ENCODE data around the gene LDHD. TPM values are rescaled to one million over a fixed set of nuclear protein-coding genes. Genes with fewer than 3 reads are reported as not detected.

LDHD gene
- total RNA-seq, 1 donor from 2014 or later = 6.3 TPM

- Histone ChIP-seq H3K4me1 (ENCODE audit: control insufficient read depth in 3 of 3, insufficient read depth in 3 of 3, low read length in 3 of 3) (peaks cover 30 to 46% (median 34%) of the 10 kb centered on the region in 3 donors), H3K4me3 (ENCODE audit: low read length in 3 of 3) (peak overlapping the region in 1 of 3 donors; percentile 23), H3K9ac (ENCODE audit: low read depth in 1 of 3, low read length in 3 of 3) (peak overlapping the region in 1 of 3 donors; percentile 18), H3K27me3 (ENCODE audit: control insufficient read depth in 3 of 3, insufficient read depth in 3 of 3, low read length in 3 of 3) (no peaks in the 10 kb centered on the region), H3K9me3 (ENCODE audit: control insufficient read depth in 3 of 3, low read length in 3 of 3) (no peaks in the 10 kb centered on the region), H3K36me3 (ENCODE audit: control insufficient read depth in 3 of 3, insufficient read depth in 3 of 3, low read length in 3 of 3) (no peaks in the 10 kb centered on the region), H3K27ac (ENCODE audit: low read depth, low read length) (no peak overlapping the region)
Observed at GRCh38 chr16:75073545-75074303, 42.9 kb downstream of the LDHD start.

- Histone ChIP-seq H3K9me3 (ENCODE audit: control insufficient read depth in 3 of 3, low read length in 3 of 3) (no peaks in the 10 kb centered on the region), H3K4me1 (ENCODE audit: control insufficient read depth in 3 of 3, insufficient read depth in 3 of 3, low read length in 3 of 3) (peaks cover 30 to 42% (median 37%) of the 10 kb centered on the region in 3 donors), H3K27ac (ENCODE audit: low read depth, low read length) (no peak overlapping the region), H3K4me3 (ENCODE audit: low read length in 3 of 3) (no peak overlapping the region), H3K27me3 (ENCODE audit: control insufficient read depth in 3 of 3, insufficient read depth in 3 of 3, low read length in 3 of 3) (no peaks in the 10 kb centered on the region), H3K36me3 (ENCODE audit: control insufficient read depth in 3 of 3, insufficient read depth in 3 of 3, low read length in 3 of 3) (no peaks in the 10 kb centered on the region), H3K9ac (ENCODE audit: low read depth in 1 of 3, low read length in 3 of 3) (no peak overlapping the region)
Observed at GRCh38 chr16:75072239-75072947, 44.2 kb downstream of the LDHD start.

GRCh38 chr16:75071621-75072020, 45.0 kb downstream of the LDHD start:
- Histone ChIP-seq H3K27me3 (ENCODE audit: control insufficient read depth in 3 of 3, insufficient read depth in 3 of 3, low read length in 3 of 3) (no peaks in the 10 kb centered on the region), H3K4me1 (ENCODE audit: control insufficient read depth in 3 of 3, insufficient read depth in 3 of 3, low read length in 3 of 3) (peaks cover 30 to 47% (median 38%) of the 10 kb centered on the region in 3 donors)

GRCh38 chr16:75070012-75070841, 46.4 kb downstream of the LDHD start:
- Histone ChIP-seq H3K9me3 (ENCODE audit: control insufficient read depth in 3 of 3, low read length in 3 of 3) (no peaks in the 10 kb centered on the region), H3K36me3 (ENCODE audit: control insufficient read depth in 3 of 3, insufficient read depth in 3 of 3, low read length in 3 of 3) (no peaks in the 10 kb centered on the region), H3K27ac (ENCODE audit: low read depth, low read length) (no peak overlapping the region), H3K4me3 (ENCODE audit: low read length in 3 of 3) (no peak overlapping the region), H3K4me1 (ENCODE audit: control insufficient read depth in 3 of 3, insufficient read depth in 3 of 3, low read length in 3 of 3) (peaks cover 32 to 47% (median 35%) of the 10 kb centered on the region in 3 donors), H3K27me3 (ENCODE audit: control insufficient read depth in 3 of 3, insufficient read depth in 3 of 3, low read length in 3 of 3) (no peaks in the 10 kb centered on the region), H3K9ac (ENCODE audit: low read depth in 1 of 3, low read length in 3 of 3) (no peak overlapping the region)

More at GRCh38 chr16:75071621-75072020, 45.0 kb downstream of the LDHD start:
- Histone ChIP-seq H3K9ac (ENCODE audit: low read depth in 1 of 3, low read length in 3 of 3) (no peak overlapping the region), H3K4me3 (ENCODE audit: low read length in 3 of 3) (no peak overlapping the region), H3K36me3 (ENCODE audit: control insufficient read depth in 3 of 3, insufficient read depth in 3 of 3, low read length in 3 of 3) (no peaks in the 10 kb centered on the region), H3K9me3 (ENCODE audit: control insufficient read depth in 3 of 3, low read length in 3 of 3) (no peaks in the 10 kb centered on the region), H3K27ac (ENCODE audit: low read depth, low read length) (no peak overlapping the region)

GRCh38 chr16:75068085-75069031, 48.2 kb downstream of the LDHD start:
- H3K9me3 ChIP-seq (ENCODE audit: control insufficient read depth in 3 of 3, low read length in 3 of 3) = no peaks in the 10 kb centered on the region
- no peak overlapping the region for H3K4me3 ChIP-seq (ENCODE audit: low read length in 3 of 3)
- H3K27me3 ChIP-seq (ENCODE audit: control insufficient read depth in 3 of 3, insufficient read depth in 3 of 3, low read length in 3 of 3) = no peaks in the 10 kb centered on the region
- no peak overlapping the region for H3K27ac ChIP-seq (ENCODE audit: low read depth, low read length)
- peaks cover 28 to 45% (median 39%) of the 10 kb centered on the region in 3 donors for H3K4me1 ChIP-seq (ENCODE audit: control insufficient read depth in 3 of 3, insufficient read depth in 3 of 3, low read length in 3 of 3)
- no peaks in the 10 kb centered on the region for H3K36me3 ChIP-seq (ENCODE audit: control insufficient read depth in 3 of 3, insufficient read depth in 3 of 3, low read length in 3 of 3)
- no peak overlapping the region for H3K9ac ChIP-seq (ENCODE audit: low read depth in 1 of 3, low read length in 3 of 3)

- Histone ChIP-seq H3K9ac (ENCODE audit: low read depth in 1 of 3, low read length in 3 of 3) (no peak overlapping the region), H3K27ac (ENCODE audit: low read depth, low read length) (no peak overlapping the region), H3K4me1 (ENCODE audit: control insufficient read depth in 3 of 3, insufficient read depth in 3 of 3, low read length in 3 of 3) (peaks cover 42 to 53% (median 52%) of the 10 kb centered on the region in 3 donors), H3K27me3 (ENCODE audit: control insufficient read depth in 3 of 3, insufficient read depth in 3 of 3, low read length in 3 of 3) (no peaks in the 10 kb centered on the region), H3K9me3 (ENCODE audit: control insufficient read depth in 3 of 3, low read length in 3 of 3) (no peaks in the 10 kb centered on the region), H3K4me3 (ENCODE audit: low read length in 3 of 3) (no peak overlapping the region), H3K36me3 (ENCODE audit: control insufficient read depth in 3 of 3, insufficient read depth in 3 of 3, low read length in 3 of 3) (no peaks in the 10 kb centered on the region)
Observed at GRCh38 chr16:75066861-75067447, 49.6 kb downstream of the LDHD start.

GRCh38 chr16:75065521-75066149, 50.9 kb downstream of the LDHD start:
- no peaks in the 10 kb centered on the region for H3K9me3 ChIP-seq (ENCODE audit: control insufficient read depth in 3 of 3, low read length in 3 of 3)
- no peaks in the 10 kb centered on the region for H3K27me3 ChIP-seq (ENCODE audit: control insufficient read depth in 3 of 3, insufficient read depth in 3 of 3, low read length in 3 of 3)
- peaks cover 43 to 58% (median 51%) of the 10 kb centered on the region in 3 donors for H3K4me1 ChIP-seq (ENCODE audit: control insufficient read depth in 3 of 3, insufficient read depth in 3 of 3, low read length in 3 of 3)
- no peak overlapping the region for H3K9ac ChIP-seq (ENCODE audit: low read depth in 1 of 3, low read length in 3 of 3)
- H3K36me3 ChIP-seq (ENCODE audit: control insufficient read depth in 3 of 3, insufficient read depth in 3 of 3, low read length in 3 of 3) = no peaks in the 10 kb centered on the region
- H3K27ac ChIP-seq (ENCODE audit: low read depth, low read length) = peak overlapping the region; percentile 19
- H3K4me3 ChIP-seq (ENCODE audit: low read length in 3 of 3) = no peak overlapping the region

GRCh38 chr16:75065149-75065505, 51.5 kb downstream of the LDHD start:
- Histone ChIP-seq H3K27ac (ENCODE audit: low read depth, low read length) (no peak overlapping the region), H3K4me1 (ENCODE audit: control insufficient read depth in 3 of 3, insufficient read depth in 3 of 3, low read length in 3 of 3) (peaks cover 38 to 53% (median 46%) of the 10 kb centered on the region in 3 donors)

More at GRCh38 chr16:75065149-75065505, 51.5 kb downstream of the LDHD start:
- H3K4me3 ChIP-seq (ENCODE audit: low read length in 3 of 3) = no peak overlapping the region
- H3K36me3 ChIP-seq (ENCODE audit: control insufficient read depth in 3 of 3, insufficient read depth in 3 of 3, low read length in 3 of 3) = no peaks in the 10 kb centered on the region
- no peak overlapping the region for H3K9ac ChIP-seq (ENCODE audit: low read depth in 1 of 3, low read length in 3 of 3)
- no peaks in the 10 kb centered on the region for H3K9me3 ChIP-seq (ENCODE audit: control insufficient read depth in 3 of 3, low read length in 3 of 3)
- H3K27me3 ChIP-seq (ENCODE audit: control insufficient read depth in 3 of 3, insufficient read depth in 3 of 3, low read length in 3 of 3) = no peaks in the 10 kb centered on the region
